ENCODE measurements around the gene GDPD2.
A peak's percentile ranks its signal among the peaks of the same experiment; 100 is the strongest.

The GDPD2 gene

GRCh38 chrX:70476166-70476933, 53.2 kb downstream of the GDPD2 start:
- no peak for DNase-seq (ENCODE audit: low spot score)

GRCh38 chrX:70476934-70477733, 54.0 kb downstream of the GDPD2 start:
- DNase-seq (ENCODE audit: low spot score) = peak; percentile 84

- no peak for DNase-seq (ENCODE audit: low spot score)
Observed at GRCh38 chrX:70477734-70478075, 54.6 kb downstream of the GDPD2 start.

GRCh38 chrX:70478526-70479245, 55.6 kb downstream of the GDPD2 start:
- peak; percentile 6 for DNase-seq (ENCODE audit: low spot score)

- peak; percentile 77 for DNase-seq (ENCODE audit: low spot score)
Observed at GRCh38 chrX:70479247-70479921, 56.3 kb downstream of the GDPD2 start.

GRCh38 chrX:70479922-70480659, 57.0 kb downstream of the GDPD2 start:
- DNase-seq (ENCODE audit: low spot score) = peak; percentile 64

- DNase-seq (ENCODE audit: low spot score) = no peak
Observed at GRCh38 chrX:70480660-70481018, 57.5 kb downstream of the GDPD2 start.

GRCh38 chrX:70481471-70482270, 58.6 kb downstream of the GDPD2 start:
- DNase-seq (ENCODE audit: low spot score) = peak; percentile 50

GRCh38 chrX:70482300-70482699, 59.2 kb downstream of the GDPD2 start:
- DNase-seq (ENCODE audit: low spot score) = no peak
